ENCODE results near the gene OR6K3.
"Not testable (repeated sequence)": the region's sequence is repeated elsewhere in the genome, so short reads cannot be mapped to it uniquely, and the experiment has no call there.

- not testable (repeated sequence) for TF ChIP-seq CTCF (IDR thresholded peaks at IDR 0.05; ENCODE audit: low read depth, low read length, poor library complexity, severe bottlenecking); EZH2phosphoT487 (IDR thresholded peaks at IDR 0.05; ENCODE audit: borderline replicate concordance, low read length)
Measured at GRCh38 chr1:158691149-158691548, 29.4 kb downstream of the OR6K3 start.
